ENCODE data around the gene GSTO1. TPM values are rescaled to one million over a fixed set of nuclear protein-coding genes. Genes with fewer than 3 reads are reported as not detected.

GSTO1 gene
- polyA plus RNA-seq, 1 experiment = 227 TPM

DNA sequence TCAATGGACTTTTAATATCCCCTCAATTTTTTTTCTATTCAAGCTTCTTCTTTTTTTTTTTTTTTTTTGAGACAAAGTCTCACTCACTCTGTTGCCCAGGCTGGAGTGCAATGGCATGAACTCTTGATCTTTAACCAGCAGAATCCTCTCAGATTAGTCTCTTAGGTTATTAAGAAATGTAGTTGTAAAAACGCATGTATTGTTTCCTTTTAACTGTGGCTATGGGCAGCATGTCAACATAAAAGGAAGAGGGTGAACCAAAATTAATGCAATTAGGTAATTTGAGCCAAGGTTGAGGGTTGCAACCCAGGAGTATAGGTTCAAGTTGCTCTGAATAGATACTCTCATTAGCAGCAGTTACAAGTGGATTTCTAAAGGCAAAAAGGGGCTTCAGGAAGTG is 4.3 kb upstream of the GSTO1 start:
- no peaks in the 10 kb centered on the region for H3K27me3 ChIP-seq (ENCODE audit: control insufficient read depth, insufficient read depth, low read length)
- ChIA-PET CTCF (no interaction called here), POLR2A (no interaction called here)
- no peak for DNase-seq (ENCODE audit: low read depth, low spot score)
- TF ChIP-seq, protein P1, sequence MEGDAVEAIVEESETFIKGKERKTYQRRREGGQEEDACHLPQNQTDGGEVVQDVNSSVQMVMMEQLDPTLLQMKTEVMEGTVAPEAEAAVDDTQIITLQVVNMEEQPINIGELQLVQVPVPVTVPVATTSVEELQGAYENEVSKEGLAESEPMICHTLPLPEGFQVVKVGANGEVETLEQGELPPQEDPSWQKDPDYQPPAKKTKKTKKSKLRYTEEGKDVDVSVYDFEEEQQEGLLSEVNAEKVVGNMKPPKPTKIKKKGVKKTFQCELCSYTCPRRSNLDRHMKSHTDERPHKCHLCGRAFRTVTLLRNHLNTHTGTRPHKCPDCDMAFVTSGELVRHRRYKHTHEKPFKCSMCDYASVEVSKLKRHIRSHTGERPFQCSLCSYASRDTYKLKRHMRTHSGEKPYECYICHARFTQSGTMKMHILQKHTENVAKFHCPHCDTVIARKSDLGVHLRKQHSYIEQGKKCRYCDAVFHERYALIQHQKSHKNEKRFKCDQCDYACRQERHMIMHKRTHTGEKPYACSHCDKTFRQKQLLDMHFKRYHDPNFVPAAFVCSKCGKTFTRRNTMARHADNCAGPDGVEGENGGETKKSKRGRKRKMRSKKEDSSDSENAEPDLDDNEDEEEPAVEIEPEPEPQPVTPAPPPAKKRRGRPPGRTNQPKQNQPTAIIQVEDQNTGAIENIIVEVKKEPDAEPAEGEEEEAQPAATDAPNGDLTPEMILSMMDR (IDR thresholded peaks at IDR 0.05; ENCODE audit: low read depth, low read length) = no peak
- H3K27ac ChIP-seq (ENCODE audit: low read depth, low read length) = no peak overlapping the region
- peaks cover 2% of the 10 kb centered on the region for H3K9me3 ChIP-seq (ENCODE audit: control insufficient read depth, insufficient read depth, low read length)
- no peak overlapping the region for H3K4me3 ChIP-seq (ENCODE audit: low read depth, low read length)

- POLR2A ChIA-PET = no interaction called here
- TF ChIP-seq, protein P1 (IDR thresholded peaks at IDR 0.05; ENCODE audit: low read depth, low read length) = no peak
- no peak overlapping the region for H3K4me3 ChIP-seq (ENCODE audit: low read depth, low read length)
- no peak overlapping the region for H3K27ac ChIP-seq (ENCODE audit: low read depth, low read length)
- no peaks in the 10 kb centered on the region for H3K27me3 ChIP-seq (ENCODE audit: control insufficient read depth, insufficient read depth, low read length)
- H3K9me3 ChIP-seq (ENCODE audit: control insufficient read depth, insufficient read depth, low read length) = no peaks in the 10 kb centered on the region; the same call in 1 of the 2 replicates
- CTCF ChIA-PET = no interaction called here
- DNase-seq (ENCODE audit: low read depth, low spot score) = no peak
Measured at GRCh38 chr10:104251443-104251842, 3.2 kb upstream of the GSTO1 start.

GRCh38 chr10:104252368-104252767 is 2.3 kb upstream of the GSTO1 start:
- TF ChIP-seq, protein P1 (IDR thresholded peaks at IDR 0.05; ENCODE audit: low read depth, low read length) = no peak
- Histone ChIP-seq H3K27ac (ENCODE audit: low read depth, low read length) (no peak overlapping the region), H3K4me3 (ENCODE audit: low read depth, low read length) (no peak overlapping the region), H3K9me3 (ENCODE audit: control insufficient read depth, insufficient read depth, low read length) (no peaks in the 10 kb centered on the region; the same call in 1 of the 2 replicates), H3K27me3 (ENCODE audit: control insufficient read depth, insufficient read depth, low read length) (no peaks in the 10 kb centered on the region)
- POLR2A ChIA-PET = no interaction called here
- CTCF ChIA-PET = no interaction called here
- no peak for DNase-seq (ENCODE audit: low read depth, low spot score)

DNA sequence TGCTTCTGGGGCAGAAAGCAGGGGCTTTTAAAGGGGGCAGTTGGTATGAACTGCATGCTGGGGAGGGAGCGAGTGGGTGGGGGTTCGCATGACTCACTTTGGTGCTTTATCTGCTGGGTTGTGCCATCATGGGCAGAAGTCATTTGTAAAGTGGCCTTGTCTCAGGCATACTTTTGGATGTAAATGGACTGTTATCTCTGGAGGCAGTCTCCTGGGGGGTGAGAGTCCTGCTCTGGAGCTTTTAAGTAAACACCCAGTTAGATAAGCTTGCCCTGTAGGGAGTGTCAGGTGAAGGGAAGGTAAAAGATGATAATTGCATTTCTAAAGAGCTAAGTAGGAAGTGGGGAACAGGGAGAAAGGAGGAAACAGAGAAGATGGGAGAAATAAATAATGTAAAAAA is 1.6 kb upstream of the GSTO1 start:
- TF ChIP-seq, protein P1 (IDR thresholded peaks at IDR 0.05; ENCODE audit: low read depth, low read length) = no peak
- Histone ChIP-seq H3K27me3 (ENCODE audit: control insufficient read depth, insufficient read depth, low read length) (no peaks in the 10 kb centered on the region), H3K9me3 (ENCODE audit: control insufficient read depth, insufficient read depth, low read length) (no peaks in the 10 kb centered on the region; the same call in 1 of the 2 replicates), H3K4me3 (ENCODE audit: low read depth, low read length) (no peak overlapping the region), H3K27ac (ENCODE audit: low read depth, low read length) (no peak overlapping the region)
- ChIA-PET POLR2A (no interaction called here), CTCF (interaction anchor here (0.9 to 5.6 kb wide), 4 partner anchors 22 to 131 kb away, joined by 3 to 47 read pairs (median 8); partner anchors contain the start of genes CFAP58 and SFR1)
- no peak for DNase-seq (ENCODE audit: low read depth, low spot score)

DNA sequence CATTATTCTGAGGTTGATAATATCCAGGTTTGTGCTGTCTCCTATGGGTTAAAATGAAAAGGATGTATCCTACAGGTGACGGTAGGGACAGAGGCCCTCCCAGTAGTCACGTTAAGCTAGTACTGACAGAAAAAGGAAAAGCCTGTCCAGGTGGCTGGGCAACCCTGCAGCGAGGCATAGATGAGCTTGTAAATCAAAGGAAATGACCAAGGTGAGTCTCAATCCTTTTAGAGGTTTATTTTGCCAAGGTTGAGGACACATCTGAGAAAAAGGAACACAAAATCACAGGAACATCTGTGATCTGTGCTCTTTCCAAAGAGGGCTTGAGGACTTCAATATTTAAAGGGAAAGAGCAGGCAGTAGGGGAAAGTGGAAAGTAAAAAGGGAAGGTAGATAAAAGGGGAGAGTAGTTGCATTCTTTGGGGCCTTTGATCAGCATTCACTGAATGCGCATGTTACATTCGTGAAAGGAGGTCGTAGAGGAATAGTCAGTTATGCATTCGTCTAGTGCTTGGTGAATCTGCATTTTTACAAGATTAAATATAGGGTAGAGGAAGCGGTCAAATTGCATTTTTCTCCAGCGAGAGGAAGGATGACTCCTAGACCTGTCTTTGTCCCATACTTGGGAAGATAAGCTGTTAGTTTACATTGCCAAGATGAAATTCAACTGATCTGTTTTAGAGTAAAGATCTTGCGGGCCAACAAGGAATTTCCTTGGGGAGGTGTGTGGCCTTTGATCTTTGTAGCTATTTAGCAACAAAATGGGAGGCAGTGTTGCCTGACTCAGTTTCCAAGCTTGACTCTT is 884 bp upstream of the GSTO1 start:
- no peak for DNase-seq (ENCODE audit: low read depth, low spot score)
- Histone ChIP-seq H3K4me3 (ENCODE audit: low read depth, low read length) (peak overlapping the region; percentile 85), H3K27me3 (ENCODE audit: control insufficient read depth, insufficient read depth, low read length) (no peaks in the 10 kb centered on the region), H3K9me3 (ENCODE audit: control insufficient read depth, insufficient read depth, low read length) (no peaks in the 10 kb centered on the region; the same call in 1 of the 2 replicates), H3K27ac (ENCODE audit: low read depth, low read length) (peak overlapping the region; percentile 95)
- CTCF ChIA-PET = interaction anchor here (0.6 to 6.4 kb wide), 7 partner anchors 21 to 366 kb away, joined by 3 to 47 read pairs (median 6); partner anchors contain the start of genes CFAP58 and SFR1
- TF ChIP-seq, protein P1 (IDR thresholded peaks at IDR 0.05; ENCODE audit: low read depth, low read length) = no peak
- POLR2A ChIA-PET = interaction anchor here (0.9 to 1.7 kb wide), 3 partner anchors 20 to 133 kb away, joined by 4 to 13 read pairs (median 6); partner anchors contain the start of gene SFR1

All from AG04450 (cell line).